NCI-H446 (cell line): ENCODE results near the gene NIPBL.
A peak's percentile ranks its signal among the peaks of the same experiment; 100 is the strongest.
"Not testable (repeated sequence)": the region's sequence is repeated elsewhere in the genome, so short reads cannot be mapped to it uniquely, and the experiment has no call there.

Source experiments
- DNase-seq, 2 experiments: peaks; one replicate each; lab custom pipeline; 2025; lab: John Stamatoyannopoulos, UW

The NIPBL gene, protein sequence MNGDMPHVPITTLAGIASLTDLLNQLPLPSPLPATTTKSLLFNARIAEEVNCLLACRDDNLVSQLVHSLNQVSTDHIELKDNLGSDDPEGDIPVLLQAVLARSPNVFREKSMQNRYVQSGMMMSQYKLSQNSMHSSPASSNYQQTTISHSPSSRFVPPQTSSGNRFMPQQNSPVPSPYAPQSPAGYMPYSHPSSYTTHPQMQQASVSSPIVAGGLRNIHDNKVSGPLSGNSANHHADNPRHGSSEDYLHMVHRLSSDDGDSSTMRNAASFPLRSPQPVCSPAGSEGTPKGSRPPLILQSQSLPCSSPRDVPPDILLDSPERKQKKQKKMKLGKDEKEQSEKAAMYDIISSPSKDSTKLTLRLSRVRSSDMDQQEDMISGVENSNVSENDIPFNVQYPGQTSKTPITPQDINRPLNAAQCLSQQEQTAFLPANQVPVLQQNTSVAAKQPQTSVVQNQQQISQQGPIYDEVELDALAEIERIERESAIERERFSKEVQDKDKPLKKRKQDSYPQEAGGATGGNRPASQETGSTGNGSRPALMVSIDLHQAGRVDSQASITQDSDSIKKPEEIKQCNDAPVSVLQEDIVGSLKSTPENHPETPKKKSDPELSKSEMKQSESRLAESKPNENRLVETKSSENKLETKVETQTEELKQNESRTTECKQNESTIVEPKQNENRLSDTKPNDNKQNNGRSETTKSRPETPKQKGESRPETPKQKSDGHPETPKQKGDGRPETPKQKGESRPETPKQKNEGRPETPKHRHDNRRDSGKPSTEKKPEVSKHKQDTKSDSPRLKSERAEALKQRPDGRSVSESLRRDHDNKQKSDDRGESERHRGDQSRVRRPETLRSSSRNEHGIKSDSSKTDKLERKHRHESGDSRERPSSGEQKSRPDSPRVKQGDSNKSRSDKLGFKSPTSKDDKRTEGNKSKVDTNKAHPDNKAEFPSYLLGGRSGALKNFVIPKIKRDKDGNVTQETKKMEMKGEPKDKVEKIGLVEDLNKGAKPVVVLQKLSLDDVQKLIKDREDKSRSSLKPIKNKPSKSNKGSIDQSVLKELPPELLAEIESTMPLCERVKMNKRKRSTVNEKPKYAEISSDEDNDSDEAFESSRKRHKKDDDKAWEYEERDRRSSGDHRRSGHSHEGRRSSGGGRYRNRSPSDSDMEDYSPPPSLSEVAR (N-terminal part only)

DNA sequence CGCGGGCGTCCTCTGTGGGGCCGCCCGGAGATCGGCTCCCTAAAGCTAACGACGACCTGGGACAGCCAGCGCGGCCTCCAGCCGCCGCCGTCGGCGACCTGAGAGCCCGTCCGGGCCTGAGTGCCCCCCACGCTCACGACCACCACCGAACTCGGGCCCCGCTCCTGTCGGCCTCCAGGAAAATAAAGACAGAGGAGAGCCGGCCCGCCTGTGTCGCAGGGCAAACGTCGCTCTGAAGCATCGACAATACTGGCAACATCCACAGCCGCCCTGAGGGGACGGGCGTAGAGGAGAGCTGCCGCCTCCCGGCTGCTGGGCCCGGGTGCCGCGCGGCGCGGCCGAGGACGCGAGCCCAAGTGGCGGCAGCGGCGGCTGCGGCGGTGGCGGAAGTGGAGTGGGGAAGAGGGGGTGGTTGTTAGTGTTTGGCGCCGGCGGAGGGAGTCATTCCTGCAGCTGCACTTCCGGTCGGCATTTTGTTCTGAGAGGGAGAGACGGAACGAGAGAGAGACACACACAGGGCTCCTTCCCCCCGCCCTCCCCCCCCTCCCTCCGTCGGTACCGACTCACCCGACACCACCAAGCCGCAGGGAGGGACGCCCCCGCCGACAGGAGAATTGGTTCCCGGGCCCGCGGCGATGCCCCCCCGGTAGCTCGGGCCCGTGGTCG is at the start of gene NIPBL:
Gene NIPBL (plus strand): TSS at position 471 of the 666 bp plus-strand sequence. CDS start 76,928 bp downstream, outside the sequence.
- peak; percentile 94 to 96 for DNase-seq

DNA sequence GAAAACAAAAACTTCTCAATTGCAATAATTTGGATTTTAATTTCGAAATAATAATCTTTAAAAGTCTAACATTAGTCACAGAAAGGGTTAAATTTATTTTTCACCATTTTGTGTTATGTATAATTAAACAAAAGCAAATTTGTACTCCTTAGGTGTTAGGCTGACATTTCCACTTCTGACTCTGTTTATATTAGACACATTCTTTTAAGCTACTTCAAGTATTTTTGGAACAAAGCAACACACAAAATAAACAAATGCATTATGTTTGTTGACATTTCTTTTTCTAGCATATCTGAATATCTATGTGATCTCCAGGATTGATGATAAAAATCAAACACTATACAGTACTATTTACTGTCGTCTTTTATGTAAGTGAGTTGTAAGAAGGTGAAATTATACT is 44.3 kb upstream of the NIPBL start:
- DNase-seq, result no peak

DNA sequence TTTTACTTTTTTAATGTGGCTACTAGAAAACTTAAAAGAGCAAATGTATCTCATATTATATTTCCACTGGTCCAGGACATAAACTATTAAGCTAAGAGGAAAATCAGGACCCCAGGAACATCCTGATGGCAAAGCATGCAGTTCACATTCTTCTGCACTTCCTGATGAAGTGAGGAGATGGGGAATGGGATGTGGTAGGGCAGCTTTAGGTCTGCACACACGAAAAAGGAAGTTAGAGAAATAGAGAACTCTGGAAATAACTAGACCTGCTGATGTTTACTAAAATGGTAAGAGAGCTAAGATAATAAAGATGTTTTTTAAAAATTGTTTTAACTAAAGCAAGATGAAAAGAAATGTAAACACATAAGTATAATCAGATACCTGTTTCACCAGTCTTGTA is 39.7 kb upstream of the NIPBL start:
- no peak for DNase-seq

DNA sequence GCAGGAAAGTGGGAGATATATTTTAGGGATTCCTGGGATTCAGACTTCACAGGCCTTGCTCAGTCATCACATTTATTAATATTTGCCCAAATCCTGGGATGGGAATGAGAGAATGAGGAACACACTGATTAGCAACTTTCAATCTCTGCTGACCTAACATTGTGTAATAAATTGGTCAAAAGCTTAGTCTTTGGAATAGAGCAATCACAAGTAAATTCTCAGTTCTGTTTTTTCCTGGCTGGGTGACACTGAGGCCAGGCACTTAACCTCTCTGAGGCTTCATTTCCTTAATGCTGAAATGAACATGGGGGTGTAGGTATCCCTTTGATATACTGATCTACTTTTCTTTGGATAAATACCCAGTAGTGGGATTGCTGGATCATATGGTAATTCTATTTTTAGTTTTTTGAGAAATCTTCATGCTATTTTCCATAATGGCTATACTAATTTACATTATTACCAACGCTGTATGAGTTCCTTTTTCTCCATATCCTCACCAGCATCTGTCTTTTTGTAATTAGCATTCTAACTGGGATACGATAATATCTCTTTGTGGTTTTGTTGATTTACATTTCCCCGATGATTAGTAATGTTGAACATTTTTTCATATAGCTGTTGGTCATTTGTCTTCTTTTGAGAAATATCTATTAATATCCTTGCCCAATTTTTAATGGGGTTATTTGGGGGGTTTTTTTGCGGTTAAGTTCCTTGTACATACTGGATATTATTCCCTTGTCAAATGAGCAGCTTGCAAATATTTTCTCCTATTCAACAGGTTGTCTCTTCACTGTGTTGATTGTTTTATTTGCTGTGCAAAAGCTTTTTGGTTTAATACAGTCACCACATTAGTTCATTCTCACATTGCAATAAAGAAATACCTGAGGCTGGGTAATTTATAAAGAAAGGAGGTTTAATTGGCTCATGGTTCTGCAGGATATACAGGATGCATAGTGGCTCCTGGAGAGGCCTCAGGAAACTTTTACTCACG is 36.8 kb upstream of the NIPBL start:
- DNase-seq, result no peak

DNA sequence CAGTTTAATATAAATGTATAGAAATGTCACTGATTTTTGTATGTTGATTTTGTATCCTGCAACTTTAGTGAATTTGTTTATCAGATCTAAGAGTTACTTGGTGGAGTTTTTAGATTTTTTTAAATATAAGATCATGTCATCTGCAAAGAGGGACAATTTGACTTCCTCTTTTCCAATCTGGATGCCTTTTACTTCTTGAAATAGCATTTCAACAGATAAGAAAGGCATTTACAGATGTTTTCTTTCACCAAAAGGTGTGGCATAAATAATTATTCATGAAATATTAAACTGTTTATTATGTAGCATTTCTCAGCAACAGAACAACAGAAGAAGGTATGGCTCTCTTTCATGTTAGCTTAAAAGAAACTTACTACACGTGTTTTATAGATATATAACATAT is 34.9 kb upstream of the NIPBL start:
- DNase-seq, result no peak

DNA sequence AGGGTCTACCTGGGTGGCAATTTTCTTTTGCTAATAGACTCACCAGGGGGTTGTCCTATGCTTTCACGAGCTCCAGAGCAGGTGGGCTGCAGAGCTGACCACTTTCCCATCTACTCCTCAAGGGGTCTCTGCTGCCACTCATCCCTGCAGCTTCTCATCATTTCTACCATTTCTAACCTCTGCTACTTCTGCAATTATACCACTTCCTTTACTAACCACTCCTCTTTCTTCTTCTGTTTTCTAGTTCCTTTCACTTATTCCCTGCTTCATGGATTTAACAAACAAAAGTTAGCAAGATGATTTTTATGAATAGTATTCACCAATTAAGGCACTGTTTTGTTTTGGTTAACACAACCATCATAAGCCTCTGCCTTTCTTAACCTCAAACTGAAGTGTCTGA is 34.5 kb upstream of the NIPBL start:
- DNase-seq, result no peak

DNA sequence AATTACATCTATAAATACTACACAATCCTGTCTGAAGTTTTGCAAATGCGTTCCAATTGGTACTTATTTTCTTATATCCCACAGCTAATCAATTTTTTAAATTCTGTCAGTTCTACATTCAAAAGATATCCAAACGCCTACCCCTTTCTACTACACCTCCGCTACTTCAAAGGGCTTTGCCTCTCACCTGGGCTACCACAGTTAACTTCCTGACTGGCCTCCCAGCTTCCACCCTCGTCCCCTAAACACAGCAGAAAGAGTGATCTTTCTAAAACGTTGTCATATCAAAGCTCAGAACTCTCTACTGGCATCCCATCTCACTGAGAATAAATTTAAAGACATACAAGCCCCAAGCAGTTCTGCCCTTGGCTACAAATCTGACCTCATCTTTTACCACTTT is 32.3 kb upstream of the NIPBL start:
- DNase-seq, result no peak

DNA sequence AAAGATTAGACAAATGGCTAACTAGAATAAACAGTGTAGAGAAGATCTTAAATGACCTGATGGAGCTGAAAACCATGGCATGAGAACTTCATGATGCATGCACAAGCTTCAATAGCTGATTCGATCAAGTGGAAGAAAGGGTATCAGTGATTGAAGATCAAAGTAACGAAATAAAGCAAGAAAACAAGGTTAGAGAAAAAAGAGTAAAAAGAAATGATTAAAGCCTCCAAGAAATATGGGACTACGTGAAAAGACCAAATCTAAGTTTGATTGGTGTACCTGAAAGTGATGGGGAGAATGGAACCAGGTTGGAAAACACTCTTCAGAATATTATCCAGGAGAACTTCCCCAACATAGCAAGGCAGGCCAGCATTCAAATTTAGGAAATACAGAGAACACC is 28.0 kb upstream of the NIPBL start:
- not testable (repeated sequence) for DNase-seq

DNA sequence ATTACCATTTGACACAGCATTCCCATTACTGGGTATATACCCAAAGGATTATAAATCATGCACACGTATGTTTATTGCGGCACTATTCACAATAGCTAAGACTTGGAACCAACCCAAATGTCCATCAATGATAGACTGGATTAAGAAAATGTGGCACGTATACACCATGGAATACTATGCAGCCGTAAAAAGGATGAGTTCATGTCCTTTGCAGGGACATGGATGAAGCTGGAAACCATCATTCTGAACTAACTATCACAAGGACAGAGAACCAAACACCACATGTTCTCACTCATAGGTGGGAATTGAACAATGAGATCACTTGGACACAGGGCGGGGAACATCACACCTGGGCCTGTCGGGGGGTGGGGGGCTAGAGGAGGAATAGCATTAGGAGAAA is 23.7 kb upstream of the NIPBL start:
- DNase-seq, result not testable (repeated sequence)

DNA sequence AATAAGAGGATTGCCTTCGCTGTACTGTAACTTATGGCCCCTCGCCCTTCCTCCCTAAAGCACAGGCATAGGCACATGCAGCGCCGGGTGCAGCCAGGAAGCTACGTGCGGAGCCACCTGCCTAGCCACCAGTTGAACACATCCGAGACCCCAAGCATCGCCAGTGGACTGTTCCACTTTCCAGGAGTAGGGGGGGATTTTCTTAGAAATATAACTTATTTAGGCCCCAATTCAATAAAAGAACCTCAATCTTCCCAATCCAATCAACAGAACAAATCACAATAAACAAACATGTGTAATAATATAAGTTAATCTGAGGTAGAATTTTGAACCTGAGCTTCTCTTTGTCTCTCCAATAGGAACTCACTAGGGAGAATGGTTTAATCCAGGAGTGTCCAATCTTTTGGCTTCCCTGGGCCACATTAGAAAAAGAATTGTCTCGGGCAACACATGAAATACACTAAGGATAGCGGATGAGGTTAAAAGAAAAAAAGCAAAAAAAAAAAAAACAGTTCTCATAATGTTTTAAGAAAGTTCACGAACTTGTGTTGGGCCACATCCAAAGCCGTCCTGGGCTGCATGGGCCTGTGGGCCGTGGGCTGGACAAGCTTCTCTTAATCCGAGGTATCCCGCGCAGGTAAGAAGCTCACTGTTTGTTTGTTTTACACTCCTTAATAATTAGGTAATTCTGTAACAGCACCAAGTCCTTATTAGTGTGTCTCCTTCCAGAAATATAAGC is 22.0 kb upstream of the NIPBL start:
- no peak for DNase-seq

DNA sequence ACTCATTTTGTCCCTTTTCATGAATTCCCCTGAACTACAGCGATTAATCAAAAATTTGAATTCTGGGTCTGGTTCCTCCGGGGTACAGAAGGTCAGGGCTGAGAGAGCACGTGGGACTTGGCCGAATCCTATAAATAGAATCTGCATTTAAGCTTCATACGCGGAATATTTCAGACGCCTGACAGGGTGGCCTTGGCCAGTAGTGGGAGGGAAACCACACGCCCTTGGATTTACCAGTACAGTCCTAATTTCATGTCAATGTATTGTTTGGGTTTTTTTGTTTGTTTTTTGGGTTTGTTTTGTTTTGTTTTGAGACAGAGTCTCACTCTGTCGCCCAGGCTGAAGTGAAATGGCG is 21.5 kb upstream of the NIPBL start:
- DNase-seq, result no peak

DNA sequence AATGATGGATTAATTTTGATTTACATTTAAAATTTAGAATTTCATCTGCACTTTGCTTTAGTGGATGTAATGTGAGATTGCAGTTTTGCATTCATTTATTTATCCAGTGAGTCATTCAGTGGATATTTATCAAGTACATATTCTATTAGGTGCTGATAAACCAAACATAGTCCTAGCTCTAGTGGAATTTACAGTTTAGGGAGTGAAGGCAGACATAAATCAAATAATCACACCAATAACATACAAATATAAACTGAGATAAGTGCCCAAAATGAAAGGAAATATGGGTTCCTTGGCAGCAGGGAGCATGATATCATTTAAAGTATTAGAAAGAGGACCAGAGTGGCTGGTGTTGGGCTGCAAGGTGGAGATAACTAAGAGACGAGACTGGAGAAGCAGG is 14.7 kb upstream of the NIPBL start:
- no peak for DNase-seq

DNA sequence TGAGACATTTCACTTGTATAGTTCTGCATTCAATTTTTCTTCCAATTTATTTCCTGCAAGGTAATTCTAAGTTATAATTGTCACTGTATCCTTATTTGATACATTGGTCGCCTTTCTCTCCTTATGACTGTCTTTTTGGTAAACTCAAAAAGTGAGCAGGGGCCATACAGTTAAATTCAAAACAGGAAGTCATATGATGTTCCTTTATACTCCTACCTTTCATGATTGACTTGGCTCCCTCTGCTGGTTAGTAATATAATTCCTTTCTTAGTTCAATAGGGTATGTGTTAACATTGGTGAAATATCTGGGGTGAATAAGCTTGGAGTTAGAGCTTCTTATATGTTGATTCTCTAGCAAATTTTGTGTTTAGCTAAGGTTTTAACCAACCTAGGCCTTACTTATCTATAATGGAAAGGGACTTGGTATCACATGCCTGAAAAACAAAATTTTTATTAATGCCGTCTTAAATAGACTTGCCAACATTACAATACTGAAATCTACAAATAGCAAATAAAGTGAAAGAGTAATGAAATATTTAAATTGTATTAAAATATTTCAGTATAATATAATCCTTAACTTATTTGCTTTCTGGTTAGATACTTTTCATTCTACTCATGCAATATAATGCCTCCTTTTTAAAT is 6.0 kb upstream of the NIPBL start:
- peak; percentile 82 to 88 for DNase-seq

DNA sequence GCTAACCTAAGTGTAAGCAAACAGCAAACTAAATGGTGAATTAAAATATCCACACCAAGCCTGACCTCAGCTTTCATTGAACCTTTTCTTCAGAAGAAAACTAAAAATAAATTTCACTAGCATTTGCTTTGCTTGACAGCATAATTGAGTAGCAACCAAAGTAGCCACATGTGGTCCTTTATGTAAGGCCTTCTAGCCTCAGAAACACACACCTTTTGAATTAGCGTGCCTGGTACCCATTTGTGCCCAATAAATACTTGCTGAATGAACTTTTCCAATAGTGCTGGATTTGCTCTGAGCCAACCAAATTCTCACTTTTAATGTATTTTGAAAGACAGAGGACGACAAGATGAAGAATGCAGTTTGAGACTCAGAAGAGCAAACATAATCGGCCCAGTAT is 2.1 kb upstream of the NIPBL start:
- peak in 1 of 2 experiments; percentile 29 for DNase-seq

DNA sequence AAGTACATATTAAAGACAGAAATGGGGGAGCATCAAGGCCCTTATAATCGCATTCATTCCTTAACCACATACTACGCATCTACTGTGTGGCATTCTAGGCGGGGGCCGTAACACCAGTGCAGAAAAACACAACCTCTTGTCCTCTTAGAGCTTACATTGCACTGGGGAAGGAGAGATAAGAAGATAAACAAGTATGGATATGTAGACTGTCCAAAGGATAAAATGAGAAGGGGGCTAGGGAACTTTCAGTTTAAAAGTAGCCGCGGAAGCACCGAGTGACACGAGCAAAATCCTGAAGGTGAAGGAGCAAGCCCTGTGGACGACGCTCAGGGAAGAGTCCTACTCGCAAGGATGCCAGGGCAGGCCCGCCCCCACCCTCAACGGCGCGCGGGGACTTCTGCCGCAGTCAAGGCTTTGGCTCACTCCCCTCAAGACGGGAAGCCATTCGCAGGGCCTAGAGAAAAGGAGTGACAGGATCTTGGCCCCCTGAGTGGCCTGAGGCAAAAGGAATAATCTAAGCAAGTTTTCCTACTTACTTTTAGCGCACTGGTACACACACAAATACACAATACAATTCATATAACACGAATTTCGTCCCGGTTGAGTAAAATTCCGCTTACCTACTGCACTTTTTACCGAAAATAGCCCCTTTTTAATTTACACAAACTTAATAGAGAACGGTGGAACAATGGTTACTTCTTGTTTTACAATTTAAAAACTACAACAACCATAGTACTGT is 1.3 kb upstream of the NIPBL start:
- DNase-seq, result peak in 1 of 2 experiments; percentile 82

DNA sequence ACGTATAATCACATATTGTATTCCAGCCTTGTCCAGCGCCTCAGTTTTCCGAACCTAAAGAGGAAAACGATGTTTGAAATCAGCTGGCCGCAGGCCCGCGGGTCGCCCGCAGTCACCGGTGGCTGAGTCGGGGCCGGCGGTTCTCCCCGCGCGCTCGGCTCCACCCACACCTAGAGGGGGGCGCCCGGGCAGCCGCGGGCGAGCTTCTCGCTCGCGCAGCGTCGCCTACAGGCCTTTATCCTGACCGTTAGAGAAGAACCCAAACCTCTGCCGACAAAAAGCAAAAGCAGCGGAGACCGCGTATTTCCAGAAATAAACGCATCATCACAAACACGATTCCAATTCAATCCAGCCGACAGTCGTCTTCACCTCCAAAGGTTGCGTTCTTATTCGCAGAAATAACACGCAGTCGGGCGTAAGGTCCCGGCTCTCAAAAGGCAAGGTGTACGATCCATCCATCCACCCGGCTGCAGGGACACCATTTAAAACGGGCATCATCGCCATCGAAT is 725 bp upstream of the NIPBL start:
- DNase-seq, result peak; percentile 63 to 87

DNA sequence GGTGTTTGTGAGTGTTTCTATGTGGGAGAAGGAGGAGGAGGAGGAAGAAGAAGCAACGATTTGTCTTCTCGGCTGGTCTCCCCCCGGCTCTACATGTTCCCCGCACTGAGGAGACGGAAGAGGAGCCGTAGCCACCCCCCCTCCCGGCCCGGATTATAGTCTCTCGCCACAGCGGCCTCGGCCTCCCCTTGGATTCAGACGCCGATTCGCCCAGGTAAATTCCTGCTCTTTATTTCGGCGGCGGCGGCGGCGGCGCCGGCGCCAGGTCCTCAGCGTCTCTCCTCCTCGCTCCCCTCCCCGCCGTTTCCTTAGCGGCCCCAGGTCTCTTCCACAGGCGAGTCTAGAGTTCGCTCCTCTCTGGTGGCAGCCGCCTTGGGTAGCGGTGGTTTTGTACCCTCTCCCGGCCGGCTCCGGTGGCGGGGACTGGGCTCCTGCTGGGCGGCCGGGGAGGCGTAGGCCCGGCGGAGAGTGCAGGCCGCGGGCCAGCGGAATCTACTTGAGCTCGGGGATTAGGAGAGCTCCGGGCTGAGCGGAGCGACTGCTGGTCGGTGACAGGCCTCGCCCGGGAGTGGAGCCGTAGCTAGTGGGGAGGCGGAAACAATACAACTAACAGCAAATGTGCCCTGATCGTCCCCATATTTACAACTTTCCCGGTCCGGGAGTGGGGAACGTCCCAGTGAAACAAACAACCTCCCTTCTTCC is 547 bp downstream of the NIPBL start:
- DNase-seq, result peak; percentile 67 to 68
